Frontal cortex (tissue), 4 donors: ENCODE results near the gene HECTD4. TPM values are rescaled to one million over a fixed set of nuclear protein-coding genes. Genes with fewer than 3 reads are reported as not detected.
A peak's percentile ranks its signal among the peaks of the same experiment; 100 is the strongest.

Source experiments
- DNase-seq, 2 donors: peaks; one replicate each; pipeline ENCODE4 v3.0.0; 2012; ENCODE audit warnings: low spot score in 2 of 2
- FAIRE-seq: peaks from 2 replicates; lab custom pipeline; 2012; peaks lifted over from hg19 to GRCh38; lab: Jason Lieb, UNC
- total RNA-seq: library from RNA; depleted of rRNA; stranded (reverse); fragments of >200 nt; gene quantifications from one replicate; pipeline ENCODE4 v1.2.3, GENCODE V29; 2014
- donor health status: control.
- donor health status: control.
- donor health status: control.

HECTD4 gene
- total RNA-seq, 1 donor from 2014 or later = 85.6 TPM

- DNase-seq = no peak
- no peak for FAIRE-seq
These were observed 236.1 kb downstream of the HECTD4 start for GRCh38 chr12:112146123-112146522.

GRCh38 chr12:112140728-112141127 lies 241.5 kb downstream of the HECTD4 start:
- FAIRE-seq (no peak), DNase-seq (no peak)

- no peak for FAIRE-seq
These were observed 247.5 kb downstream of the HECTD4 start for GRCh38 chr12:112134731-112135130.

GRCh38 chr12:112133418-112133817 lies 248.8 kb downstream of the HECTD4 start:
- DNase-seq (no peak), FAIRE-seq (no peak)

More at GRCh38 chr12:112134731-112135130, 247.5 kb downstream of the HECTD4 start:
- DNase-seq = no peak

GRCh38 chr12:112131686-112132085 lies 250.5 kb downstream of the HECTD4 start:
- DNase-seq (no peak), FAIRE-seq (no peak)

GRCh38 chr12:112130441-112130998 lies 251.7 kb downstream of the HECTD4 start:
- no peak for FAIRE-seq
- no peak for DNase-seq

- FAIRE-seq (no peak), DNase-seq (no peak)
These were observed 255.3 kb downstream of the HECTD4 start for GRCh38 chr12:112126911-112127310.

- DNase-seq = no peak
- no peak for FAIRE-seq
These were observed 256.2 kb downstream of the HECTD4 start for GRCh38 chr12:112126000-112126438.

GRCh38 chr12:112125250-112125999 lies 256.8 kb downstream of the HECTD4 start, which contains the start of gene TRAFD1:
Gene TRAFD1, plus strand, starts transcription at chr12:112125560. Its CDS starts 4,963 bp downstream, at chr12:112130523.
- peak; percentile 95 to 97 for DNase-seq
- peak; percentile 80 for FAIRE-seq

GRCh38 chr12:112124918-112125249 lies 257.3 kb downstream of the HECTD4 start:
- FAIRE-seq (no peak), DNase-seq (no peak)

GRCh38 chr12:112122823-112123690 lies 259.2 kb downstream of the HECTD4 start:
- DNase-seq (no peak), FAIRE-seq (no peak)

- FAIRE-seq (no peak), DNase-seq (no peak)
These were observed 260.3 kb downstream of the HECTD4 start for GRCh38 chr12:112121780-112122565.

- no peak for DNase-seq
- FAIRE-seq = no peak
These were observed 264.5 kb downstream of the HECTD4 start for GRCh38 chr12:112117685-112118084.

- DNase-seq = peak; percentile 49 to 64
- FAIRE-seq = no peak
These were observed 265.8 kb downstream of the HECTD4 start for GRCh38 chr12:112116232-112117060.

GRCh38 chr12:112115259-112116045 lies 266.8 kb downstream of the HECTD4 start:
- DNase-seq (no peak), FAIRE-seq (no peak)

- DNase-seq = no peak
- FAIRE-seq = no peak
These were observed 269.7 kb downstream of the HECTD4 start for GRCh38 chr12:112112409-112113133.

- DNase-seq (no peak), FAIRE-seq (no peak)
These were observed 270.3 kb downstream of the HECTD4 start for GRCh38 chr12:112111931-112112330.
